Measurements from ENCODE around the gene WDR44.
"Not testable (repeated sequence)": the region's sequence is repeated elsewhere in the genome, so short reads cannot be mapped to it uniquely, and the experiment has no call there.

The WDR44 gene

GRCh38 chrX:118364261-118364660 lies 18.4 kb downstream of the WDR44 start:
- no peak for DNase-seq

GRCh38 chrX:118367338-118367737 lies 21.4 kb downstream of the WDR44 start:
- DNase-seq: no peak

- no peak for DNase-seq
Measured at GRCh38 chrX:118368398-118368797, 22.5 kb downstream of the WDR44 start.

GRCh38 chrX:118370921-118371624 lies 25.2 kb downstream of the WDR44 start:
- no peak for DNase-seq

- DNase-seq: no peak
Measured at GRCh38 chrX:118373538-118373937, 27.6 kb downstream of the WDR44 start.

- no peak for DNase-seq
Measured at GRCh38 chrX:118383120-118383519, 37.2 kb downstream of the WDR44 start.

GRCh38 chrX:118392716-118393115 lies 46.8 kb downstream of the WDR44 start:
- no peak for DNase-seq

- DNase-seq: no peak
Measured at GRCh38 chrX:118396113-118396512, 50.2 kb downstream of the WDR44 start.

GRCh38 chrX:118418811-118419251 lies 72.9 kb downstream of the WDR44 start:
- DNase-seq: no peak

GRCh38 chrX:118420462-118420861 lies 74.6 kb downstream of the WDR44 start:
- DNase-seq: no peak

GRCh38 chrX:118423558-118423957 lies 77.7 kb downstream of the WDR44 start:
- no peak for DNase-seq

- DNase-seq: no peak
Measured at GRCh38 chrX:118432799-118433198, 86.9 kb downstream of the WDR44 start.

- no peak for DNase-seq
Measured at GRCh38 chrX:118437283-118437682, 91.4 kb downstream of the WDR44 start.

GRCh38 chrX:118448273-118448783 lies 102.4 kb downstream of the WDR44 start:
- no peak for DNase-seq

- DNase-seq: no peak
Measured at GRCh38 chrX:118455013-118455412, 109.1 kb downstream of the WDR44 start.

GRCh38 chrX:118459494-118459893 lies 113.6 kb downstream of the WDR44 start:
- DNase-seq: no peak

GRCh38 chrX:118464501-118464900 lies 118.6 kb downstream of the WDR44 start:
- DNase-seq: no peak

GRCh38 chrX:118468122-118468521 lies 122.2 kb downstream of the WDR44 start:
- DNase-seq: no peak

- DNase-seq: not testable (repeated sequence)
Measured at GRCh38 chrX:118470721-118471347, 124.9 kb downstream of the WDR44 start.

- DNase-seq: no peak
Measured at GRCh38 chrX:118474586-118474985, 128.7 kb downstream of the WDR44 start.

GRCh38 chrX:118475903-118476302 lies 130.0 kb downstream of the WDR44 start:
- no peak for DNase-seq

- no peak for DNase-seq
Measured at GRCh38 chrX:118480172-118480571, 134.3 kb downstream of the WDR44 start.

GRCh38 chrX:118482384-118482783 lies 136.5 kb downstream of the WDR44 start:
- not testable (repeated sequence) for DNase-seq

- no peak for DNase-seq
Measured at GRCh38 chrX:118484216-118484903, 138.5 kb downstream of the WDR44 start.

Data from activated gamma-delta T cell treated with Interleukin-2 at 50 U/mL for 16 hours (primary cell).